Fibroblast of mammary gland (primary cell): ENCODE data around the gene MGAT5.

ENCODE experiments used
- DNase-seq: peaks from one replicate; pipeline ENCODE4 v3.0.0-alpha.2; 2010; ENCODE audit warnings: low read depth
- H3K4me3 ChIP-seq: 2 replicates; pipeline ENCODE4 v1.5.1; 2011; ENCODE audit warnings: low read depth, mild to moderate bottlenecking, low read length, moderate library complexity; ENCODE audit not compliant: control insufficient read depth
- TF ChIP-seq, protein P1 (sequence below): conservative IDR thresholded peaks from 2 replicates; pipeline ENCODE4 v1.5.1; 2011; ENCODE audit warnings: low read depth, low read length, inconsistent platforms; ENCODE audit not compliant: control insufficient read depth, insufficient read depth

The MGAT5 gene

DNA sequence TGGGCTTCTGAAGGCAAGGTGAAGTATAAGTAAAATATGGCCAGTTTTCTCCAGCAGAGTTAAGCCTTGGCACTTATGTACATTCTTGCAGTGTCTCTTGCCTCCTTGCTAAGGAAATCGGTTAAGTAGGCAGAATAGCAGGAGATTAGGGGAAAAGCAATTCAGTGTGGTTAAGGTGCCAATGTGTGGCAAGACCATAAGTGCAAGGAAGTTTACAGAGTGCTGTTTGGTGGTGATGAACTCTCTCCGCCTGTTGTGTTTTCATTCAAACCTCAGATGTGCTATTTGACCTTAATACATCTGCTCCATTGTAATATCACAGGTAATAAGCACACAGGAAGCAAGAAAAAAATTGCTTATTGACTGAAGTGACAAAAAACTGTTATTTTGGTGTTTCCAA is 156.1 kb downstream of the MGAT5 start:
- no peak overlapping the region for H3K4me3 ChIP-seq
- DNase-seq: no peak
- TF ChIP-seq, protein P1, sequence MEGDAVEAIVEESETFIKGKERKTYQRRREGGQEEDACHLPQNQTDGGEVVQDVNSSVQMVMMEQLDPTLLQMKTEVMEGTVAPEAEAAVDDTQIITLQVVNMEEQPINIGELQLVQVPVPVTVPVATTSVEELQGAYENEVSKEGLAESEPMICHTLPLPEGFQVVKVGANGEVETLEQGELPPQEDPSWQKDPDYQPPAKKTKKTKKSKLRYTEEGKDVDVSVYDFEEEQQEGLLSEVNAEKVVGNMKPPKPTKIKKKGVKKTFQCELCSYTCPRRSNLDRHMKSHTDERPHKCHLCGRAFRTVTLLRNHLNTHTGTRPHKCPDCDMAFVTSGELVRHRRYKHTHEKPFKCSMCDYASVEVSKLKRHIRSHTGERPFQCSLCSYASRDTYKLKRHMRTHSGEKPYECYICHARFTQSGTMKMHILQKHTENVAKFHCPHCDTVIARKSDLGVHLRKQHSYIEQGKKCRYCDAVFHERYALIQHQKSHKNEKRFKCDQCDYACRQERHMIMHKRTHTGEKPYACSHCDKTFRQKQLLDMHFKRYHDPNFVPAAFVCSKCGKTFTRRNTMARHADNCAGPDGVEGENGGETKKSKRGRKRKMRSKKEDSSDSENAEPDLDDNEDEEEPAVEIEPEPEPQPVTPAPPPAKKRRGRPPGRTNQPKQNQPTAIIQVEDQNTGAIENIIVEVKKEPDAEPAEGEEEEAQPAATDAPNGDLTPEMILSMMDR: no peak

DNA sequence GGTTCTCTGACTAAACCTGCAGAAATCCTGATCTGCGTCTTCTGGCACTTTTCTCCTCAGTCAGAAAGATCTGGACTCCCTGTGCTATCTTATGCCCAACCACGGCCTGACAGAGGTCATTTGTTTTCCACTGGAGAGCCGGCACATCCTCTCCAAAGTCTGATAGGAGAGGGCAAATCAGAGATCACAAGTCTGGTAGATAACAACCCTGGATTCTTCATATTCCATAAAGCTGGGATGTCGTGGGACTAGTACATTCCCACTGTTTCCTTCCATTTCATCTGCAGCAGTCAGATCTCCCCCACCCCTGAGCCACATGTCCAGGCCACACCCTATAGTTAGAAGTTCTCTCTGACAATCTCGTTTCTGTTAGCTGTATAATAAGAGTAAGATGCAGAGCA is 157.0 kb downstream of the MGAT5 start:
- no peak overlapping the region for H3K4me3 ChIP-seq
- DNase-seq: peak; percentile 50
- TF ChIP-seq, protein P1: no peak

DNA sequence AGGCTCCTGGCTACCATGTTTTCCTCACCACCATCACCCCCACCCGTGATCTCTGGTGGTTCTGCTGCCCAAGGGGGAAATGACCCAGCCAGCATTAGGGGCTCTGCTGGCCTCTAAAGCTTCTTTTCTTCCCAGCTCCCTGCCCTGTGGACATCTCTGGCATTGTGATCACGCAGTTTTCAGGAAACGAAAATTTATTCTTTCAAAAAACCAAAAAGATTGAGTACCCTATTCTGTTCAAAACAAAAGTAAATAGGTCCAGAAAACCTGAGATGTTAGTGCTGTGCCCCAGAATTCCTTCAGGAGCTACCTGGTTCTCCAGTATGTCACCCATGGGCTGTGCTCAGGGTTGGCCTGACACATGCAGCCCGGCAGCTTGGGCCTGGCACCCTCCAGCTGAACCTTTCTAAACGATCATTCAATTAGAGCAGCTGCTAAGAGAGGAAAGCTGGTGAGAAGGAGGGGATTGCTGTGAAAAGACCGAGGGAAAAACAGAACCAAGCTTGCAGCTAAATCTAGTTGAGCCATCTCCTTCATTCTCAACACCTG is 157.5 kb downstream of the MGAT5 start:
- DNase-seq: no peak
- TF ChIP-seq, protein P1: no peak
- no peak overlapping the region for H3K4me3 ChIP-seq

DNA sequence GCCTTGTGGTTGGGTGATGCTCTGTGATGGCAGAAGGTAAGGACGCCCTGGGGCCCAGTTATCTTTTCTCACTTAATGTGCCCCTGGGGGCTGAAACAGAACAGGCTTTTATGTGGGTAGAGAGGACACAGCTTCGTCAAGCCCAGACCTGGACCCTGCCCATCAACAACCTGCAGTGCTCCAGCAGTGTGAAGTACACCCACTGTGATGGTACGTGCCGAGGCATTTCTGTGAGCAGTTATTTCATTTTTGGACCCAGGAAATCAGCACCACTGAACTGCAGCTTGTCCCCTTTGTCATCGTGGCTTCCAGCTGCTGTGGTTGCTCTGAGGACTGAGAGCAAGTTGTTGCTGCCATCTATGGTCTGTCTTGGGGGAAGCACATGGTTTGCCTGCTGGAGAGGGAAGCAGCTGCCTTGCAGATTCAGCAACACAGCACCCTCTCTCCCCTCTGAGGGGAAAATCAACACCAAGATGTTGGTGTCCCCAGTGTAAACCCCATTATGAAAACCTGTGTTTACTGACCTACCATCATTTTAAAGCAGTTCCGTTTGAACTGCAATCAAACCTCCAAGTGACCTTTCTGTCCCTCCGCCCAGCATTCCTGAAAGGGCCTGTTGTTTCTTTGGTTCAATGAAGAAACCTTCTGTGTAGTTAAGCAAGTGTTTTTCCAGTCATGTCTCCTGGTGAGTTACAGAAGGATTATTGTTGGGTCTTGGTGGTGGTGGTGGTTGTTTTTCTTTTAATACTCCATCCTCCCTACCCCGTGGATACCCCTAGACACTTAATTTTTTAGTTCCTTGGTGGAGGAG is 158.2 kb downstream of the MGAT5 start:
- no peak overlapping the region for H3K4me3 ChIP-seq
- peak; percentile 87 for DNase-seq
- TF ChIP-seq, protein P1: peak; percentile 84

DNA sequence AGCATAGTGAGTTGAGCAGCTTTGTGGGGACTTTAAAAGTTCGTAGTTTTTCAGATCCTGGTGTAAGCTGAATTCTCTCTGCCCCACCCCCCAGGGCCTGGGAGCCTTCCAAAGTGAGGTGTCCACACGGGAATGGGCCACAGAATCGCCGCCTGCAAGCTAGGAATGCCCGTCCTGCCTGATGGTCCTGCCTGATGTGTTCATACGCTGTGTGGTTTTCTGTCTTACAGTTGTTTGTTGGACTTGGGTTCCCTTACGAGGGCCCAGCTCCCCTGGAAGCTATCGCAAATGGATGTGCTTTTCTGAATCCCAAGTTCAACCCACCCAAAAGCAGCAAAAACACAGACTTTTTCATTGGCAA is 158.7 kb downstream of the MGAT5 start:
- no peak for DNase-seq
- TF ChIP-seq, protein P1: no peak
- no peak overlapping the region for H3K4me3 ChIP-seq

DNA sequence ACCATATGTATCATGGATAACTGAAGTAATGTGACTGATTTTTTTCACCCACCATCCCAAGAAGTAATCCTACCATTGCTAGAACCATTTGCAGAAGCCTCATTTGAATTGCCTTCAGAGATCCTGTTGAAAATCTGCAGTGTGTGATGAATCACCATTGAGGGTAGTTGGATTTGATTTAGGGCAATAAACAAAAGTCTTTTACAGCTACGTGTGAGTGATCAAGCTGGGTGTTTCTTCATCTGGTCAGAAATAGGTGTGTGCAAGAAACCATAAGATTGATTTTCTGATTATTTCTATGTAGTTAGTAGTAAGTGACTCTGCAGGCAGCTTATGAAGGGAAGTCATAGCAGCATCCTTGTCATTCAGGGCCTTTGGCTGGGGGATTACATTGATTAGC is 159.6 kb downstream of the MGAT5 start:
- no peak for DNase-seq
- TF ChIP-seq, protein P1: no peak
- H3K4me3 ChIP-seq: no peak overlapping the region

DNA sequence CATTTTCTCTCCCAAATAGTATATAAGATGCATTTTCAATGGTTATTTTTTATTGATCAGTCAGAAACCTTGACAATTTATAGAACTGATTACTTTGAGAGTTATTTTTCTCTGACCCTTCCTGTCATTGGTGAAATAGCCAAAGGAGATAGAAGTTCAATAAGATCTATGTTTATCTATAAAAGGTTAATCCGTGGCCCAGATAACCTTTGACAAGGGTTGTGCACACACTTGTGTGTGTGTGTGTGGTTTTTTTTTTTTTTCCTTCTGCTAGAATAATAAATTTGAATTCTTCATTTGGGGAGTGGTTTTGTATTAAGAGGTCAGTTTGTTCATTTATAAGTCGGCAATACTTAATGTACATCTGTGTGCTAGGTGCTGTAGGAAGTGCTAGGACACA is 160.0 kb downstream of the MGAT5 start:
- no peak overlapping the region for H3K4me3 ChIP-seq
- no peak for DNase-seq
- TF ChIP-seq, protein P1: no peak
